ENCODE measurements around the gene RNF169. TPM values are rescaled to one million over a fixed set of nuclear protein-coding genes. Genes with fewer than 3 reads are reported as not detected.
"Not testable (repeated sequence)": the region's sequence is repeated elsewhere in the genome, so short reads cannot be mapped to it uniquely, and the experiment has no call there.

RNF169 gene
- total RNA-seq, 1 donor from 2014 or later, result 14.2 TPM

GRCh38 chr11:74726547-74727182 lies 22.0 kb upstream of the RNF169 start:
- DNase-seq (ENCODE audit: low read depth), result peak; percentile 94

GRCh38 chr11:74729397-74729796 lies 19.3 kb upstream of the RNF169 start:
- no peak for DNase-seq (ENCODE audit: low read depth)

- no peak for DNase-seq (ENCODE audit: low read depth)
These were observed 17.9 kb upstream of the RNF169 start for GRCh38 chr11:74730571-74731260.

- DNase-seq (ENCODE audit: low read depth), result peak; percentile 33
These were observed 17.2 kb upstream of the RNF169 start, which contains the start of gene CHRDL2 for GRCh38 chr11:74731301-74732094. Gene CHRDL2 (minus strand): TSS chr11:74731426. CDS start chr11:74730888, 538 bp downstream.

- DNase-seq (ENCODE audit: low read depth), result no peak
These were observed 14.1 kb upstream of the RNF169 start for GRCh38 chr11:74734559-74734925.

GRCh38 chr11:74735365-74735928 lies 13.2 kb upstream of the RNF169 start:
- DNase-seq (ENCODE audit: low read depth), result no peak

GRCh38 chr11:74736031-74736430 lies 12.6 kb upstream of the RNF169 start:
- DNase-seq (ENCODE audit: low read depth), result no peak

- DNase-seq (ENCODE audit: low read depth), result peak; percentile 77
These were observed 8.9 kb upstream of the RNF169 start for GRCh38 chr11:74739546-74740270.

GRCh38 chr11:74742070-74742469 lies 6.6 kb upstream of the RNF169 start:
- no peak for DNase-seq (ENCODE audit: low read depth)

- no peak for DNase-seq (ENCODE audit: low read depth)
These were observed 5.0 kb upstream of the RNF169 start for GRCh38 chr11:74743640-74744039.

GRCh38 chr11:74744277-74744676 lies 4.4 kb upstream of the RNF169 start:
- no peak for DNase-seq (ENCODE audit: low read depth)

GRCh38 chr11:74746868-74747267 lies 1.8 kb upstream of the RNF169 start:
- DNase-seq (ENCODE audit: low read depth), result no peak

GRCh38 chr11:74749127-74749964 lies 697 bp downstream of the RNF169 start:
- peak; percentile 54 for DNase-seq (ENCODE audit: low read depth)

- DNase-seq (ENCODE audit: low read depth), result no peak
These were observed 1.3 kb downstream of the RNF169 start for GRCh38 chr11:74749965-74750296.

- not testable (repeated sequence) for DNase-seq (ENCODE audit: low read depth)
These were observed 1.9 kb downstream of the RNF169 start for GRCh38 chr11:74750598-74750997.

- no peak for DNase-seq (ENCODE audit: low read depth)
These were observed 2.7 kb downstream of the RNF169 start for GRCh38 chr11:74751303-74751702.

GRCh38 chr11:74754507-74755252 lies 6.0 kb downstream of the RNF169 start:
- peak; percentile 18 for DNase-seq (ENCODE audit: low read depth)

- no peak for DNase-seq (ENCODE audit: low read depth)
These were observed 6.8 kb downstream of the RNF169 start for GRCh38 chr11:74755395-74755995.

GRCh38 chr11:74756571-74756970 lies 7.9 kb downstream of the RNF169 start:
- no peak for DNase-seq (ENCODE audit: low read depth)

Measured in myocyte (in vitro differentiated cells).